Lower lobe of right lung (tissue), 2 donors: ENCODE data around the gene SSUH2. TPM values are rescaled to one million over a fixed set of nuclear protein-coding genes. Genes with fewer than 3 reads are reported as not detected.

Experiments used
- ATAC-seq, 2 donors: fragments of 200-7000 bp; cut with Tn5 transposase; one replicate each; pipeline ENCODE4 v1.9.1; 2020 to 2022; ENCODE audit warnings: mild to moderate bottlenecking in 2 of 2, moderate library complexity in 2 of 2
- DNase-seq: peaks from one replicate; pipeline ENCODE4 v3.0.0-alpha.2; 2020
- H3K27ac ChIP-seq: fragments of 200-600 bp; one replicate; pipeline ENCODE4 v1.8.0; 2022
- H3K27me3 ChIP-seq: fragments of 200-600 bp; one replicate; pipeline ENCODE4 v1.8.0; 2022; ENCODE audit warnings: low read depth
- H3K36me3 ChIP-seq: fragments of 200-600 bp; one replicate; pipeline ENCODE4 v1.8.0; 2022; ENCODE audit warnings: mild to moderate bottlenecking
- H3K4me1 ChIP-seq: fragments of 200-600 bp; one replicate; pipeline ENCODE4 v1.8.0; 2022
- H3K4me3 ChIP-seq: fragments of 200-600 bp; one replicate; pipeline ENCODE4 v1.8.0; 2022; ENCODE audit warnings: mild to moderate bottlenecking
- H3K9me3 ChIP-seq: fragments of 200-600 bp; one replicate; pipeline ENCODE4 v1.8.0; 2022
- intact Hi-C: fragments of 100-400 bp; cut with DNase I; formaldehyde crosslinking; loops from one replicate; pipeline ENCODE4 v1.11.0; 2022
- total RNA-seq: library from RNA; stranded (reverse); fragmentation: NEBNext Ultra II Directional; extraction: Animal tissue kit (Norgen Biotek cat#: 25700); gene quantifications from one replicate; pipeline ENCODE4 v1.2.1, GENCODE V29; 2021
- TF ChIP-seq, protein P1 (sequence below): fragments of 200-600 bp; IDR thresholded peaks from one replicate; pipeline ENCODE4 v1.8.0; 2022; ENCODE audit warnings: antibody characterized with exemption, mild to moderate bottlenecking
- donor health status: DM: no; HTN: yes; CAD: no; lungs with severe emphysema.

The SSUH2 gene
- total RNA-seq, 1 donor from 2014 or later: not detected

DNA sequence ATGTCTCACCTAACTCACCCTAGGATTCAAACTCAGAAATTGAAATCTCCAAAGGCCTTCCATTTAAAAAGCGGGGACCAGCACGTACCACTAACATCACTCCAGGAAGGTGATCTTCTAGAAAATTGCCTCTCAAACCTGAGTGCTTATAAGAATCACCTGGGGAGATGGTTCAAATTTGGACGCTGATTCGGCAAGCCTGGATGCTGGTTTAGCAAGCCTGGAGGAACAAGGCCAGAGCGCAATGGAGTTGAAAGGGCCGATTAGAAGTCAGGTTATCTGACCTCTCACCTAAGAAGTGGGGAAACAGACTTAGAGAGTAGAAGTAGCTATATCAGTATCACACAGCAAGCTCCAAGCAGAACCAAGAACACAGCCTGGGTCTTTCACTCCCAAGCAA lies 68.2 kb downstream of the SSUH2 start:
- Histone ChIP-seq H3K27ac (peak overlapping the region; percentile 9), H3K4me3 (no peak overlapping the region), H3K36me3 (peaks cover 2% of the 10 kb centered on the region), H3K9me3 (no peaks in the 10 kb centered on the region), H3K27me3 (no peaks in the 10 kb centered on the region), H3K4me1 (peaks cover 24% of the 10 kb centered on the region)
- intact Hi-C loops: no loop called here
- TF ChIP-seq, protein P1, sequence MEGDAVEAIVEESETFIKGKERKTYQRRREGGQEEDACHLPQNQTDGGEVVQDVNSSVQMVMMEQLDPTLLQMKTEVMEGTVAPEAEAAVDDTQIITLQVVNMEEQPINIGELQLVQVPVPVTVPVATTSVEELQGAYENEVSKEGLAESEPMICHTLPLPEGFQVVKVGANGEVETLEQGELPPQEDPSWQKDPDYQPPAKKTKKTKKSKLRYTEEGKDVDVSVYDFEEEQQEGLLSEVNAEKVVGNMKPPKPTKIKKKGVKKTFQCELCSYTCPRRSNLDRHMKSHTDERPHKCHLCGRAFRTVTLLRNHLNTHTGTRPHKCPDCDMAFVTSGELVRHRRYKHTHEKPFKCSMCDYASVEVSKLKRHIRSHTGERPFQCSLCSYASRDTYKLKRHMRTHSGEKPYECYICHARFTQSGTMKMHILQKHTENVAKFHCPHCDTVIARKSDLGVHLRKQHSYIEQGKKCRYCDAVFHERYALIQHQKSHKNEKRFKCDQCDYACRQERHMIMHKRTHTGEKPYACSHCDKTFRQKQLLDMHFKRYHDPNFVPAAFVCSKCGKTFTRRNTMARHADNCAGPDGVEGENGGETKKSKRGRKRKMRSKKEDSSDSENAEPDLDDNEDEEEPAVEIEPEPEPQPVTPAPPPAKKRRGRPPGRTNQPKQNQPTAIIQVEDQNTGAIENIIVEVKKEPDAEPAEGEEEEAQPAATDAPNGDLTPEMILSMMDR: no peak
- no peak for ATAC-seq
- no peak for DNase-seq

DNA sequence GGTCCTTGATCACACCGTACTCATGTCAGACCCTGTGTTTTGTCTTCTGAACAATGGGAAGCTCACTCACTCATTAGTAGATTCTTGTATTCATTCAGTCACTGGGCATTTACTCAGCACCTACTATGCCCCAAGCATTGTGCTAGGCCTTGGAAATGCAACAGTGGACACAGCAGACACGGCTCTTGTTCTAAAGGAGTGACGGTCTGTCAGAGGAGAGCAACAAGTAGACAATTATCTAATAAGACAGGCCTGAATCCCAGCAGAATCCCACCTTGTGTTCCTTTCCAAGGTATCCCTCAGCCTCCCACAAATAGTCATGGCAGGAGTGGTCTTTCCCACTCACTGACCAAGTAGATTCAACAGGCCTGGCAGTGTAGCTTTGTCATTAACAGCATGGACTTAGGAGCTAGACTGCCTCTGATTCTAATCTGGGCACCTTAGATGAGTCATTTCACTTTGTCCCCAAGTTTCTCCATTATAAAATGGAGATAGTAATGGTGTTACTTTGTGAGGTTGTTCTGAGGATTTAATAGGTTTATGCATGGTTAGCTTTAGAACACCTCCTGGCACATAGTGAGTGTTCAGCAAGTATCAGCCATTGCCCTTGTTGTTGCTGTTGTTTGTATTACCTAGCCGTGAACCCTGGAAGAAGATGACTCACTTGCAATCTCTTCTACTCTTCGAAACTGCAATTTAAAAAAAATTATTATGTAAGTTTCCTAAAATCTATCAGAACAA lies 69.1 kb downstream of the SSUH2 start:
- intact Hi-C loops: no loop called here
- TF ChIP-seq, protein P1: no peak
- Histone ChIP-seq H3K36me3 (peaks cover 8% of the 10 kb centered on the region), H3K4me3 (no peak overlapping the region), H3K9me3 (no peaks in the 10 kb centered on the region), H3K27me3 (no peaks in the 10 kb centered on the region), H3K27ac (no peak overlapping the region), H3K4me1 (peaks cover 31% of the 10 kb centered on the region)
- DNase-seq (no peak), ATAC-seq (no peak)

DNA sequence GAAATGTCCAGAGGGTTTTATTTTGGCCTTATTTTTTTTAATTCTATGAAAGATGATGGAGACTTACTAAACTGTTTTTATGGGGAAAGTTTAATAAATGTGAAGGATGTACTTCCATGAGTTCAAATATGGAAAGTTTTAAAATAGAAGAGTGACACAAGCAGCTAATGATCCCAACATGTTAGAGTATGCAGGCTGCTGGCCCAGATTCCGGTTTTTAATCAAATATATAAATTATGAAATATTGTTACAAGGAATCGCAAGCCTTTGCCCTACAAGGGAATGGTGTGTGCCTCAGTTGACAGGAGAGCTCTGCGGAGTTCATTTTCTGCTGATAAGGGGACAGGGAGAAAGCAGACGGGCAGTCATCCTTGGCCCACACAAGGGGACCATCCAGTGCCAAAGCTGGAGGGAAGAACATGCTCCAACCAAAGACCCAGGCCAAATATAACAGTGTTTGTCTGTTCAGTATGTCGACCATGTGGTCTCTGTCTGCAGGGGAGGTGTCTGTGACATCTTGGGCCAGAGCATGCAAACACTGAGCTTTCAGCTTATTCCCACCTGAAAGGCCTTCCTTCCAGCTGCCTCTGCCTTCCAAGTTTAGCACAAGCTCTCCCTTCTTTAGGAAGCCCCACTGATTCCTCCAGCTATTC lies 69.8 kb downstream of the SSUH2 start:
- TF ChIP-seq, protein P1: no peak
- Histone ChIP-seq H3K36me3 (peaks cover 11% of the 10 kb centered on the region), H3K27me3 (no peaks in the 10 kb centered on the region), H3K9me3 (no peaks in the 10 kb centered on the region), H3K4me3 (no peak overlapping the region), H3K4me1 (peaks cover 33% of the 10 kb centered on the region), H3K27ac (peak overlapping the region; percentile 32)
- intact Hi-C loops: no loop called here
- DNase-seq (no peak), ATAC-seq (no peak)

DNA sequence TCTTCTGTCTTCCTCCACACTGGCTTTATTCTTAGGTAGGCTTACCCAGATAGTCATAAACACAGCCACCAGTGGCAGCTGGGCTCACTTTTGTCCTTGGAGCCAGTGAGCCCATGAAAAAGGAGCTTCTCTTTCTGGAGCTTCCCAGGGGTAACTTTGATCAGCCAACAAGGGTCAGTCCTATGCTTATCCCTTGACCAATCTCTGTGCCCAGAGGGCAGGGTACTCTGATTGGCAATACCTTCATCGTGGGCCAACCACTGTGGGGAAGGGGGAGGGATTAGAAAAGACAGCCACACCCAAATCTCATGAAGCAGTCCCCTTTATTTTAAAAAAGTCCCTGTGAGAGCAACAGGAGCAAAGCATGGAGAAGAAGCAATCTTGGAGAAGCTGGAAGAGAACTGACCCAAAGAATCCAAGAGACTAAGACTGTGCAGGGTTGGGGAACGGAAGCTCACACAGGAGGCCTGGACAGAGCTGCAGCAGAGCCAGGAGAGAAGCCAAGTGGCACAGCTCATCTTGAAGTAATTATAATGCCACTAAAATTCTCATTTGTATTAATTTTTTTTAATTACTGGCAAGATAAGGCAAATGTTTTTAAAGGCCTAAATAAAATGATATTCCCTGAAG lies 70.4 kb downstream of the SSUH2 start:
- Histone ChIP-seq H3K4me3 (no peak overlapping the region), H3K36me3 (peaks cover 16% of the 10 kb centered on the region), H3K4me1 (peaks cover 33% of the 10 kb centered on the region), H3K9me3 (no peaks in the 10 kb centered on the region), H3K27ac (peak overlapping the region; percentile 32), H3K27me3 (no peaks in the 10 kb centered on the region)
- TF ChIP-seq, protein P1: no peak
- no peak for DNase-seq
- no peak for ATAC-seq
- intact Hi-C loops: no loop called here

DNA sequence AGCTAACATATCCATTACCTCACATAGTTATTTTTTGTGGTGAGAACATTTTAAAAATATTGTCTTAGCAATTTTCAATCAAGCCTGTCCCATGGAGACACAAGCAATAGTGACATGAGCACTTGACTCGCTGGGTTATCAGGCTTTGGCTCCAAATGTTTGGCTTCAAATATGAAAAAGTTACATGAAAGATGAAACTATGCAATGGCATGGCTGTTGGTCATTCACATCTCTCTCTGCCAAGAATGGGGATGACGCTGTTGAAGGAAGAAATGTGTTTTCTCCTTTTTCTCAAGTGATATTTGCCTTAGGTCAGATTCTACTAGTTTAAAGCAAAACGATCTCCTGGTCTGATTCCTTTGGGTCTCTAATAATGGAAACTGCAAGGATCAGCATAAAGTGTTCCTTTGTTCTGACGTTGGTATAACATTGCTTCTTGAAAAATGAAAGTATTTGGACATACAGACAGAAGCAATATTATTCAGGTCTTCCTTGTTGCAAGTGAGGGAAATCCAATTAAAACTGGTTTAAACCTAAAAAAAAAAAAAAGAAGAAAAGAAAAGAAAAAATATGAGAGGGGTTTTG lies 71.2 kb downstream of the SSUH2 start:
- ATAC-seq: no peak

More for the DNA sequence above, 71.2 kb downstream of the SSUH2 start:
- intact Hi-C loops: no loop called here
- H3K9me3 ChIP-seq: no peaks in the 10 kb centered on the region
- H3K27ac ChIP-seq: peak overlapping the region; percentile 32
- H3K4me1 ChIP-seq: peaks cover 33% of the 10 kb centered on the region
- no peak for DNase-seq
- TF ChIP-seq, protein P1: no peak
- H3K36me3 ChIP-seq: peaks cover 22% of the 10 kb centered on the region
- H3K27me3 ChIP-seq: no peaks in the 10 kb centered on the region
- no peak overlapping the region for H3K4me3 ChIP-seq
